ENCODE measurements around the gene RPL22.

DNA sequence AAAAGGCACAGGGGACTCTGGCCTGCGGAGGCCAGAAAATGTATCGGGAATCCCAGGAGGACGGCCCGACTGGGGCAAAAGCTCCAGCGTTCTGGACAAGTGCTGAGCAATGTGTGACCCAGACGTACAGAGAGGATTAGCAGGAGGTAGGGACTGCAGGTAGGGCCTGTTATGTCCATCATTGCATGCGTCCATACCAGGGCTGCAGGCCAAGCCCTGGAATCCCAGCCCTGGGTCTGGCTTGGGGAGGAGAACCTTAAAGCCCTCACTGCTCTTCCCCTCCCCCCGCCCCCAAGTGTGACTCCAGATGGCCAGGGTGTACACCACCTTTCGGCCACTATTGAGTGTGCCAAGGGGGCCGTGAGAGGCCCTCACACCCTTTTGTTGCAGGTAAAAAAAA, 8.5 kb upstream of the RPL22 start:
- TF ChIP-seq CTCF (IDR thresholded peaks at IDR 0.05 in 2 of 3, conservative IDR thresholded peaks at IDR 0.05 in 1 of 3; ENCODE audit: borderline replicate concordance in 1 of 3, insufficient read depth in 1 of 3, low read depth in 2 of 3, low read length in 2 of 3) (no peak), POLR2A (IDR thresholded peaks at IDR 0.05; ENCODE audit: borderline replicate concordance, extremely low read depth, insufficient read depth, insufficient read length) (no peak), POLR2AphosphoS5 (IDR thresholded peaks at IDR 0.05; ENCODE audit: low read depth, low read length) (no peak)
- TF ChIP-seq, protein P1, sequence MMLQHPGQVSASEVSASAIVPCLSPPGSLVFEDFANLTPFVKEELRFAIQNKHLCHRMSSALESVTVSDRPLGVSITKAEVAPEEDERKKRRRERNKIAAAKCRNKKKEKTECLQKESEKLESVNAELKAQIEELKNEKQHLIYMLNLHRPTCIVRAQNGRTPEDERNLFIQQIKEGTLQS (IDR thresholded peaks at IDR 0.05) = no peak
